PC-3 (cell line): Measurements from ENCODE around the gene FANCC. TPM values are rescaled to one million over a fixed set of nuclear protein-coding genes. Genes with fewer than 3 reads are reported as not detected.
"Not testable (repeated sequence)": the region's sequence is repeated elsewhere in the genome, so short reads cannot be mapped to it uniquely, and the experiment has no call there.

Experiments used
- ATAC-seq: fragments of 200-7000 bp; cut with Tn5 transposase; 2 replicates; pipeline ENCODE4 v1.9.1; 2020; ENCODE audit warnings: mild to moderate bottlenecking, moderate library complexity
- BruUV-seq: library from RNA; stranded (reverse); fragments of 400-500 nt; replicated peaks from 2 replicates; lab custom pipeline; 2021; lab: Mats Ljungman, UMichigan
- CTCF ChIA-PET: fragments of 300-600 bp; sonication (Branson Sonifier 250); formaldehyde crosslinking; loops from one replicate; lab custom pipeline; 2022; ENCODE audit warnings: antibody characterized with exemption; lab: Charles Lee
- POLR2A ChIA-PET: fragments of 300-600 bp; sonication (Branson Sonifier 250); formaldehyde crosslinking; loops from one replicate; lab custom pipeline; 2022; ENCODE audit warnings: antibody characterized with exemption; ENCODE audit not compliant: unreplicated experiment; lab: Charles Lee
- DNase-seq: peaks from one replicate; pipeline ENCODE4 v3.0.0-alpha.2; 2015
- H2AFZ ChIP-seq: fragments of 300-600 bp; sonication (generic); 2 replicates; pipeline ENCODE4 v1.6.0; 2016; ENCODE audit warnings: antibody characterized with exemption, low read length
- H3F3A ChIP-seq: fragments of 300-600 bp; sonication (generic); one replicate; pipeline ENCODE4 v1.6.0; 2017; ENCODE audit warnings: antibody characterized with exemption, low read length, control low read depth, mild to moderate bottlenecking; ENCODE audit not compliant: unreplicated experiment
- H3K27ac ChIP-seq: fragments of 300-600 bp; sonication (generic); 2 replicates; pipeline ENCODE4 v1.5.1; 2016; ENCODE audit warnings: mild to moderate bottlenecking, low read length
- H3K27me3 ChIP-seq: fragments of 300-600 bp; sonication (generic); 2 replicates; pipeline ENCODE4 v1.6.1; 2016; ENCODE audit warnings: low read length, mixed read lengths
- H3K36me3 ChIP-seq: fragments of 300-600 bp; sonication (generic); 2 replicates; pipeline ENCODE4 v1.6.1; 2016; ENCODE audit warnings: low read depth, mixed run types, low read length, mixed read lengths
- H3K4me1 ChIP-seq: fragments of 300-600 bp; sonication (generic); 2 replicates; pipeline ENCODE4 v1.5.1; 2016; ENCODE audit warnings: low read length; ENCODE audit not compliant: insufficient read depth
- H3K4me2 ChIP-seq: fragments of 300-600 bp; sonication (generic); 2 replicates; pipeline ENCODE4 v1.6.0; 2016; ENCODE audit warnings: low read length
- H3K4me3 ChIP-seq: fragments of 300-600 bp; sonication (generic); 2 replicates; pipeline ENCODE4 v1.5.1; 2016; ENCODE audit warnings: mild to moderate bottlenecking, low read length, mixed read lengths
- H3K79me2 ChIP-seq: fragments of 300-600 bp; sonication (generic); 2 replicates; pipeline ENCODE4 v1.6.1; 2017; ENCODE audit warnings: low read length, mixed read lengths
- H3K9ac ChIP-seq: fragments of 300-600 bp; sonication (generic); 2 replicates; pipeline ENCODE4 v1.6.0; 2016; ENCODE audit warnings: mild to moderate bottlenecking, low read length
- H3K9me2 ChIP-seq: fragments of 300-600 bp; sonication (generic); replicated peaks from 2 replicates; pipeline ENCODE4 v1.6.1; 2016; ENCODE audit warnings: mixed run types, low read length, mixed read lengths
- H3K9me3 ChIP-seq: fragments of 300-600 bp; sonication (generic); 2 replicates; pipeline ENCODE4 v1.6.1; 2016; ENCODE audit warnings: low read length, mixed read lengths
- H4K20me1 ChIP-seq: fragments of 300-600 bp; sonication (generic); 2 replicates; pipeline ENCODE4 v1.6.1; 2016; ENCODE audit warnings: low read length, mixed read lengths
- EZH2 ChIP-seq: fragments of 300-600 bp; sonication (generic); IDR thresholded peaks from one replicate; pipeline ENCODE4 v1.6.1; 2017; ENCODE audit warnings: antibody characterized with exemption, mild to moderate bottlenecking, low read length; ENCODE audit not compliant: unreplicated experiment
- EZH2phosphoT487 ChIP-seq: fragments of 300-600 bp; sonication (generic); IDR thresholded peaks from 2 replicates; pipeline ENCODE4 v1.6.1; 2018; ENCODE audit warnings: mild to moderate bottlenecking, antibody characterized with exemption, low read length, borderline replicate concordance
- intact Hi-C: fragments of 100-400 bp; cut with micrococcal nuclease; formaldehyde crosslinking; loops from 2 replicates; pipeline ENCODE4 v1.9.0; 2023
- total RNA-seq: library from RNA; depleted of rRNA; stranded (reverse); fragments of >200 nt; gene quantifications from 2 replicates; pipeline ENCODE4 v1.2.3, GENCODE V29; 2014
- TF ChIP-seq, protein P1 (sequence below): fragments of 300-600 bp; sonication (generic); conservative IDR thresholded peaks from 2 replicates; pipeline ENCODE4 v1.5.1; 2017; ENCODE audit warnings: antibody characterized with exemption, low read depth, mild to moderate bottlenecking, low read length

Gene FANCC
- total RNA-seq, 1 experiment from 2014 or later: 6.9 TPM

DNA sequence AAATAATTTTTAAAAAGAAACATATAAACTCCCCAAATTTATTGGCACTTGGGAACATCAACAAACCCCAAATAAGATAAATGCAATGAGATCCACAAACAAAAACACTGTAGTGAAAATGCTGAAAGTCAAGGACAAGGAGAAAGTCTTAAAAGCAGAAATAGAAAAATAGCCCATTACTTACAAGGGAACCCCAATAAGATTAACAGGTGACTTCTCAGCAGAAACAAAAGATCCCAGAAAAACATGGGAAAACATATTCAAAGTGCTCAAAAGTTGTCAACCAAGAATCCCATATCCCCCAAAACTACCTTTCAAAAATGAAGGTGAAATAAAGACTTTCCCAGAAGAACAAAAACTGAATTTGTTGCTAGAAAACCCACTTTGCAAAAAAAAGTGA lies 40.0 kb downstream of the FANCC start:
- Histone ChIP-seq H2AFZ (no peak overlapping the region), H3F3A (no peaks in the 10 kb centered on the region), H3K27ac (no peak overlapping the region), H3K9me2 (no peaks in the 10 kb centered on the region), H3K36me3 (no peaks in the 10 kb centered on the region; the same call in 1 of the 2 replicates), H3K79me2 (peaks cover 11% of the 10 kb centered on the region; the same call in 1 of the 2 replicates), H3K9ac (no peak overlapping the region), H3K4me2 (no peak overlapping the region), H3K4me1 (no peaks in the 10 kb centered on the region), H3K4me3 (no peak overlapping the region), H4K20me1 (no peaks in the 10 kb centered on the region), H3K27me3 (no peaks in the 10 kb centered on the region), H3K9me3 (peaks cover 8% of the 10 kb centered on the region)
- ChIA-PET POLR2A (no interaction called here), CTCF (no interaction called here)
- intact Hi-C loops: no loop called here
- BruUV-seq: no TSS peak
- ATAC-seq (no peak), DNase-seq (no peak)
- no peak for TF ChIP-seq EZH2

DNA sequence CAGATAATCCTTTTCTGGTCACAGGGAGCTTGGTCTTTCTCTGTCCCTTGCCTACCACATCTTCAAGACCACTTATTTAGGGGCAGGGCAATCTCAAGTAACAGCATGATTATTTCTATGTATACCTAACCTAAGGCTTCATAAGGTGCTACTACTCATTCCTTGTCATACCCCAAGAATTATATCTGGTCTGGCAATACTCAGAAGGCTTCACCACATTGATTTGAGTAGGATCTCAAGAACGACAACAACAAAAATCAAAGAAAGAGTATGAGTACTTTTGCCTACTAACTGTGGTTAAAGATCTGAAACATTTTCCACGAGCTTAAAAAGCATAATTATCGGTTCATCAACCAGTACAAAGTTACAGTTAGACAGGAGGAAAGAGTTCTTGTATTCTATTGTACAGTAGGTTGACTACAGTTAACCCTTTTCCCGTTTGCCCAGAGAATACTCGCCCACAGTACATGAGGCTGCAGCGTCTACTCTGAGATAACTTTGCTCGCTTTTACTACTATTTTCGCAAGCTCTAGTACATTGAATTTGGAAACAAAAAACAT lies 41.0 kb downstream of the FANCC start:
- Histone ChIP-seq H3K27ac (no peak overlapping the region), H3K36me3 (no peaks in the 10 kb centered on the region; the same call in 1 of the 2 replicates), H3K9ac (no peak overlapping the region), H4K20me1 (no peaks in the 10 kb centered on the region), H3K9me3 (peaks cover 8% of the 10 kb centered on the region), H3K4me2 (no peak overlapping the region), H3K4me3 (no peak overlapping the region), H3F3A (no peaks in the 10 kb centered on the region), H3K9me2 (no peaks in the 10 kb centered on the region), H2AFZ (no peak overlapping the region), H3K79me2 (0 out of 2 replicates have a peak, but pooled peaks cover 4% of the 10 kb centered on the region), H3K27me3 (no peaks in the 10 kb centered on the region), H3K4me1 (no peaks in the 10 kb centered on the region)
- ATAC-seq (no peak), DNase-seq (no peak)
- TF ChIP-seq, protein P1, sequence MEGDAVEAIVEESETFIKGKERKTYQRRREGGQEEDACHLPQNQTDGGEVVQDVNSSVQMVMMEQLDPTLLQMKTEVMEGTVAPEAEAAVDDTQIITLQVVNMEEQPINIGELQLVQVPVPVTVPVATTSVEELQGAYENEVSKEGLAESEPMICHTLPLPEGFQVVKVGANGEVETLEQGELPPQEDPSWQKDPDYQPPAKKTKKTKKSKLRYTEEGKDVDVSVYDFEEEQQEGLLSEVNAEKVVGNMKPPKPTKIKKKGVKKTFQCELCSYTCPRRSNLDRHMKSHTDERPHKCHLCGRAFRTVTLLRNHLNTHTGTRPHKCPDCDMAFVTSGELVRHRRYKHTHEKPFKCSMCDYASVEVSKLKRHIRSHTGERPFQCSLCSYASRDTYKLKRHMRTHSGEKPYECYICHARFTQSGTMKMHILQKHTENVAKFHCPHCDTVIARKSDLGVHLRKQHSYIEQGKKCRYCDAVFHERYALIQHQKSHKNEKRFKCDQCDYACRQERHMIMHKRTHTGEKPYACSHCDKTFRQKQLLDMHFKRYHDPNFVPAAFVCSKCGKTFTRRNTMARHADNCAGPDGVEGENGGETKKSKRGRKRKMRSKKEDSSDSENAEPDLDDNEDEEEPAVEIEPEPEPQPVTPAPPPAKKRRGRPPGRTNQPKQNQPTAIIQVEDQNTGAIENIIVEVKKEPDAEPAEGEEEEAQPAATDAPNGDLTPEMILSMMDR: no peak
- TF ChIP-seq EZH2 (no peak), EZH2phosphoT487 (no peak)
- no TSS peak for BruUV-seq
- intact Hi-C loops: no loop called here
- ChIA-PET CTCF (no interaction called here), POLR2A (no interaction called here)

DNA sequence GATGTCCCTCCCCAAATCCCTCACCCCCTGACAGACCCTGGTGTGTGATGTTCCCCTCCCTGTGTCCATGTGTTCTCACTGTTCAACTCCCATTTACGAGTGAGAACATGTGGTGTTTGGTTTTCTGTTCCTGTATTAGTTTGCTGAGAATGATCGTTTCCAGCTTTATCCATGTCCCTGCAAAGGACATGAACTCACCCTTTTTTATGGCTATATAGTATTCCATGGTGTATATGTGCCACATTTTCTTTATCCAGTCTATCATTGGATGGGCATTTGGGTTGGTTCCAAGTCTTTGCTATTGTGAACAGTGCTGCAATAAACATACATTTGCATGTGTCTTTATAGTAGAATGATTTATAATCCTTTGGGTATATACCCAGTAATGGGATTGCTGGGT lies 43.3 kb downstream of the FANCC start:
- intact Hi-C loops, H2AFZ ChIP-seq: not testable (repeated sequence)

More for the DNA sequence above, 43.3 kb downstream of the FANCC start:
- CTCF ChIA-PET, H3K9me2 ChIP-seq, H3K9me3 ChIP-seq, H3K4me2 ChIP-seq, H3F3A ChIP-seq, H3K4me3 ChIP-seq, H3K36me3 ChIP-seq, ATAC-seq, H3K27ac ChIP-seq, BruUV-seq, DNase-seq, POLR2A ChIA-PET, H3K4me1 ChIP-seq, H3K27me3 ChIP-seq, H3K9ac ChIP-seq, H4K20me1 ChIP-seq, H3K79me2 ChIP-seq: not testable (repeated sequence)
